NCI-H446 treated with DMSO at 0.1 percent for 48 hours (cell line): Measurements from ENCODE around the gene DENND1A.
"Not testable (repeated sequence)": the region's sequence is repeated elsewhere in the genome, so short reads cannot be mapped to it uniquely, and the experiment has no call there.

Experiments
- DNase-seq: peaks from one replicate; lab custom pipeline; 2025; lab: John Stamatoyannopoulos, UW

Gene DENND1A

GRCh38 chr9:123338710-123339665 is 590.9 kb downstream of the DENND1A start:
- DNase-seq = no peak

GRCh38 chr9:123337971-123338370 is 592.0 kb downstream of the DENND1A start:
- no peak for DNase-seq

GRCh38 chr9:123336959-123337358 is 593.0 kb downstream of the DENND1A start:
- no peak for DNase-seq

GRCh38 chr9:123336449-123336848 is 593.5 kb downstream of the DENND1A start:
- DNase-seq = no peak

- no peak for DNase-seq
These were observed 594.0 kb downstream of the DENND1A start for GRCh38 chr9:123335986-123336329.

- DNase-seq = no peak
These were observed 594.5 kb downstream of the DENND1A start for GRCh38 chr9:123335193-123335985.

- no peak for DNase-seq
These were observed 595.3 kb downstream of the DENND1A start for GRCh38 chr9:123334639-123335038.

GRCh38 chr9:123333058-123333669 is 596.8 kb downstream of the DENND1A start:
- not testable (repeated sequence) for DNase-seq

GRCh38 chr9:123331346-123332060 is 598.4 kb downstream of the DENND1A start:
- DNase-seq = no peak
